Measurements from ENCODE around the gene WDR44.
"Not testable (repeated sequence)": the region's sequence is repeated elsewhere in the genome, so short reads cannot be mapped to it uniquely, and the experiment has no call there.

WDR44 gene, protein sequence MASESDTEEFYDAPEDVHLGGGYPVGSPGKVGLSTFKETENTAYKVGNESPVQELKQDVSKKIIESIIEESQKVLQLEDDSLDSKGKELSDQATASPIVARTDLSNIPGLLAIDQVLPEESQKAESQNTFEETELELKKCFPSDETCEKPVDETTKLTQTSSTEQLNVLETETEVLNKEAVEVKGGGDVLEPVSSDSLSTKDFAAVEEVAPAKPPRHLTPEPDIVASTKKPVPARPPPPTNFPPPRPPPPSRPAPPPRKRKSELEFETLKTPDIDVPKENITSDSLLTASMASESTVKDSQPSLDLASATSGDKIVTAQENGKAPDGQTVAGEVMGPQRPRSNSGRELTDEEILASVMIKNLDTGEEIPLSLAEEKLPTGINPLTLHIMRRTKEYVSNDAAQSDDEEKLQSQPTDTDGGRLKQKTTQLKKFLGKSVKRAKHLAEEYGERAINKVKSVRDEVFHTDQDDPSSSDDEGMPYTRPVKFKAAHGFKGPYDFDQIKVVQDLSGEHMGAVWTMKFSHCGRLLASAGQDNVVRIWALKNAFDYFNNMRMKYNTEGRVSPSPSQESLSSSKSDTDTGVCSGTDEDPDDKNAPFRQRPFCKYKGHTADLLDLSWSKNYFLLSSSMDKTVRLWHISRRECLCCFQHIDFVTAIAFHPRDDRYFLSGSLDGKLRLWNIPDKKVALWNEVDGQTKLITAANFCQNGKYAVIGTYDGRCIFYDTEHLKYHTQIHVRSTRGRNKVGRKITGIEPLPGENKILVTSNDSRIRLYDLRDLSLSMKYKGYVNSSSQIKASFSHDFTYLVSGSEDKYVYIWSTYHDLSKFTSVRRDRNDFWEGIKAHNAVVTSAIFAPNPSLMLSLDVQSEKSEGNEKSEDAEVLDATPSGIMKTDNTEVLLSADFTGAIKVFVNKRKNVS

DNA sequence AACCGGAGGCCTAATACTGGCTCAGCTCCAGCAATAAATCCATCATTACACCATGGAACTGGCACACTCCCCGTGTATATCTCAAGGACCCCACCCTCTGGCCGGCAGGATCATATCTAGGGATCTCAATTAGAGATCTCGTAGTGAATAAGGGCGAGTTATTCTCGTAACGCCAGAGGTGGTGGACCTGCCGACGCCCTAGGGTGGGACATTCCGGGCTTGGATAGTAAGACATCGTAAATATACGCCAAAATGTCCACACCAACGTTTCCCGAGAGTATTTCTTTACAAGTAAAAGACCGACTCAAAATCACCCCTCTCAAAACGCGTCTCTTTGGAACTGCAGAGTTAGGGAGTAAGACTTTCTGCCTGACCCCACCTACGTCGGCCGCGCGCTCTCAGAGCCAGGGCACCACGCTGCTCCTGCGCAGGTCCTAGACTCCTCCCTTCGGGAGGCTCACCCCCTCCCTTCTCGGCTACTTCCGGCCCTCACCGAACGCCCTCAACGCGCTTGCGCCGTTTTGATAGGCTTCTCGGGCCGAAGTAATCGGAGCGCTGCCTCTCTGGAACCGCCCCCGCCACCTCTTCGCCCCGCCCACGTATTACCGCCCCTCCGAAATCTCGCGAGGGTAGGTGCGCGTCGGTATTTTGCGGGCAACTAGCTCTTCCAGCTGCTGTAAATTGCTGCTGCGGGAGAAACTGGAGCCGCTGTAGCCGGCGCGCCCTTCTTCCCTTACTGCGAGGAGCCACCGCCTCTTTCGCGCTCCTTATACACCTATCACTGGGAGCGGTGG, at the start of gene WDR44:
WDR44 (plus strand) TSS at position 643 of the 794 bp plus-strand sequence. CDS start 398 bp downstream, outside the sequence.
- DNase-seq = peak; percentile 96

GRCh38 chrX:118305827-118306226, 40.1 kb upstream of the WDR44 start:
- not testable (repeated sequence) for DNase-seq

DNA sequence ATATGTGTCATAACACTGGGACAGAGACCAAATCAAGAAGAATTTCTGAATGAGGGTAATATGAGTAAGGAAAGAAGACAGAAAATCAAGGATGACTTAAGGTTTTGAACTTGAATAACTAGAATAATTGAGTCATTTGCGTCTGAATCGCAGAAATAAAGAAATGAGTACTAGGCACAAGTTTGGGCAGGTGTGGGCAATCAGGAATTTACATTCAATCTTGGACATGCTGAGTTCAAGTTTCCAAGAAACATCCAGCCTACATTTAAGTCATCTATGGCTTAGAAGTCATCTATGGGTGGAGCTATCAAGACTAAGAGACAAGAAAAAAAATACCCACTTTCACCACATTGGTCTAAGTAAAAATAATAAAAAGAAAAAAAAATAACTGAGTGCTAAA, 30.4 kb upstream of the WDR44 start:
- DNase-seq = no peak

- DNase-seq = no peak
Observed at GRCh38 chrX:118324588-118324987, 21.3 kb upstream of the WDR44 start.

GRCh38 chrX:118325453-118325852, 20.5 kb upstream of the WDR44 start:
- no peak for DNase-seq

DNA sequence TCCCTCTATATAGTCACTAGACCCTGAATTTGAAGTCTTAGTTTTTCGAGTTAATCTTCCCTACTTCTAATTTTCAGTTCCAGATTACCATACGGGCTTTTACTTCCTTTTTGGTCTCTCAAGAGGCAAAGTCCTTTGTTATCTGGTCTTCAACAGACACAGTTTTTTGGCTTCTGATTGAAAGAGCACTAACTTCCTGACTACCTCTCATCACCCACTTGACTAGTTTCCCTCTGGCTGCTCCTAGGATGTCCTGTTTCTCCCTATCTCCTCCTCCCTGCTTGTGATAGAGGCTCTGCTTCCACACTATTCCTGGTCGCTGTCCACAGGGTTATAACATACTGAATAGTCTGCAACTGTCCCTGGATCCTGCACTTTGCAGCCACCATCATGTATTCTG, 16.7 kb upstream of the WDR44 start:
- no peak for DNase-seq

DNA sequence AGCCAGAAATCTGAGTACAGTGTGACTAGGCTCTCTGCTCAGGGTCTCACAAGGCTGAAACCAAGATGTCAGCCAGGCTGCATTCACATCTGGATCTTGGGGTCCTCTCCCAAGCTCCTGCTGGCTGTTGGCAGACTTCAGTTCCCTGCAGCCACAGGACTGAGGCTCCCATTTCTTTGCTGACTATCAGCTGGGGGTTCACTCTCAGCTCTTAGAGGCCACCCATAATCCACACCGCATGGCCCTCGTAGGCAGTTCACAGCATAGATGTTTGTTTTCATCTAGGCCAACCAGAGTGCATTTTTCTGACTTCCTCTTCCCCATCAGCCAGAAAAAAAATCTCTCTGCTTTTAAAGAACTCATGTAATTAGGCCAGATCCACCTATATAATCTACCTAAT, 8.2 kb upstream of the WDR44 start:
- no peak for DNase-seq

DNA sequence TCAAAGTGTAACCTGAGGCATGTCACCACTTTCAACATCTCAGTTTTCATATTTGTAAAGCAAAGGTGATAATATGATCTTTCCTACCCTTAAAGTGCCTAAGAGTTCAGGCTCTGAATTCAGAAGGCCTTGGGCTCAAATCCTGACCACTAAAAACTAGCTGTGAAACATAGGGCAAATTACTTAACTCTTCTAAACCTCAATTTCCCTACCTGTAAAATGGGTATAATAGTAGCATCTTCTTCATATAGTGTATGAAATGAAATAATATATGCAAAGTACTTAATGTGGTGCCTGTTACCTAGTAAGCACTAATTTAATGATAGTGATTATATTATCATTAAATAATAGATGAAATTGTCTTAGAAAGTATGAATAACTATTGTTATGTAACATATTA, 7.0 kb upstream of the WDR44 start:
- no peak for DNase-seq

DNA sequence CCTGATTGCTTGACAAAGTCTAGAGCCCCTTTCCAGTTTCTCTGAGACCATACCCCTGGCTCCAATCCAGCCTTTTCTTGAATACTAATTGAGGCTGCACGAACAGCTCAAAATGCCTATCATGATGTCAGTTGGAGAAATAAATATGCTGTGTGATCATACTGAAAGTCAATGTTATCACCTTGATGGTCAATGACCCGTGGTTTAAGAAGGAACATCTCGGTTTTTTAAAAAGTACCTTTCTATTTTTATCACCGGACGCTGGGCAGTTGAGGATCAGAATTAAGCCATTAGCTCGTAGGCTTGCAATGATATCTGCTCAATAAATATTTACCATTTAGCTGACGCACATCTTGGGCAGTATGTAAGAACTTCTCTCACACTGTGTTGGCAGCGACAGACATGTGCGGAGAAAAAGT, 852 bp upstream of the WDR44 start:
- no peak for DNase-seq

- DNase-seq = peak; percentile 38
Observed at GRCh38 chrX:118346258-118347094, 570 bp downstream of the WDR44 start.

DNA sequence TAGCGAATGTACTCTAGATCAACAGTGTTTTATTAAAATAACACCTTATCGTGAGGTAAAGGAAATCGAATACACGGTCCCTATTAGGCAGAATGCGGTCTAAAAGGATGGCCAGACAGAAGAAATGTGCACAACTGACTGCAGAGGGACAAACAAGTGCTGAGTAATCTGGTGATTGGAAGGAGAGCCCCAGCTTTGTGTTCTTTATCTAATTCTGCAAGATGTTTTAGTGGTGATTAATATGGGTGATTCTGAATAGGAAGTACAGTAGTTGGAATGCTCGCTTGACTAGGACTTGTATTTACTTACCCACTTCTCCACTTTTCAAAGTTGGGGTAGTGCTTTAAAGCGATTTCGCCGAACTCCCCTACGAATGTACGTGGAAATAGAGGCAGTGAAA, 1.2 kb downstream of the WDR44 start:
- no peak for DNase-seq

DNA sequence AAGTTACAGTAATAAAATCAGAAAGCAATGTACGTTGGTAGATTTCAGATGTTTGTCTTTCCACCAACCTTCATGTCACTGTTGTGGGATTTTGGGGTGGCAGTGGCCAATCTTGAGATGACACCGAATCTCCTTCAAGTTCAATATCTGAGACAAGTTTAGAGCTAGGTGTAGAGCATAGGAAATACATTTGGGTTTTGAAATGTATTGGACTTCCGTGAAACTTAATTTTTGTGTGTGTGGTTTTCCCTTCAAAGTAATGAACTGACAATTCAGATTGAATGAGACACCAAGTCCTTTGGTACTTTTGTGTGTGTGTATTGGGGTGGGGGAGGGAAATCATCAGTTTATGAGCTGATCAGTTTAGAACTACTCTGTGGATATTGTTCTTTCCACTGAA, 1.8 kb downstream of the WDR44 start:
- no peak for DNase-seq

- no peak for DNase-seq
Observed at GRCh38 chrX:118348186-118348810, 2.4 kb downstream of the WDR44 start.

GRCh38 chrX:118349188-118349587, 3.3 kb downstream of the WDR44 start:
- DNase-seq = no peak

- DNase-seq = no peak
Observed at GRCh38 chrX:118350221-118350620, 4.3 kb downstream of the WDR44 start.

DNA sequence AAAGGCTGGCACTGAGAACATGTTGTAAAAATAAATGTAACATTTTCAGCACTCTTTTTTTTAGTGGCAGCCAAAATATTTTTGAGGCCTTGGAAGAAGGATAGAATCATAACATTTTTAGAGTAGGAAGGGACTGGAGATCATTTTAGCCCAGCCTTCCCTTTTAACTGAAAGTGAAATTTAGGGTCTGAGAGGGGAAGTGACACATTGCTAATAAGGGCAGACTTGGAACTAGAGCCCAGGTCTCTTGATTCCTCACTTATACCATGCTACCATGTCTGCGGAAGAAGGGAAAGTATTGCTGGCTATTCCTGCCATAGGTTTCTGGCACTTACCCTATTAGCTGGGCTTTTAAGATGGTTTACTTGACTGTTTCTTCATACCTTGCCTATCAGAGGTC, 4.8 kb downstream of the WDR44 start:
- DNase-seq = no peak

DNA sequence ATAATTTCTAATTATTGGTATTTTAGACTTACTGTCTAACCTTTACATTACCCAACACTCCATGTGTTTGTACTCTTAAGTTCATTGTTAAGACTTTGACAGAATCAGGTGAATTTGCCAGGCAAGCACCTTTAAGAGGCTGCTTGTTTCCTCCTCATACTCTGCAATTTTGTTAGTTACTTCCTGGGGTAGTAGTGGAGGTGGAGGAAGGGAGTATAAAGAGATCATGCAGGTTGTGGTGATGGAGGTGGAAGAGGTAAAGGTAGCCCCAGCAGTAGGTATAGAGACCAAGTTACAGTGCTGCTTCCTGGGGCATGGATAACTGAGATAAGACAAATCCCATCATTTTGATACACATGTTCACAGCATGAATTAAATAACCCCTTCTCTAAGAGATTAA, 6.7 kb downstream of the WDR44 start:
- DNase-seq = no peak

- DNase-seq = no peak
Observed at GRCh38 chrX:118353081-118353850, 7.4 kb downstream of the WDR44 start.

DNA sequence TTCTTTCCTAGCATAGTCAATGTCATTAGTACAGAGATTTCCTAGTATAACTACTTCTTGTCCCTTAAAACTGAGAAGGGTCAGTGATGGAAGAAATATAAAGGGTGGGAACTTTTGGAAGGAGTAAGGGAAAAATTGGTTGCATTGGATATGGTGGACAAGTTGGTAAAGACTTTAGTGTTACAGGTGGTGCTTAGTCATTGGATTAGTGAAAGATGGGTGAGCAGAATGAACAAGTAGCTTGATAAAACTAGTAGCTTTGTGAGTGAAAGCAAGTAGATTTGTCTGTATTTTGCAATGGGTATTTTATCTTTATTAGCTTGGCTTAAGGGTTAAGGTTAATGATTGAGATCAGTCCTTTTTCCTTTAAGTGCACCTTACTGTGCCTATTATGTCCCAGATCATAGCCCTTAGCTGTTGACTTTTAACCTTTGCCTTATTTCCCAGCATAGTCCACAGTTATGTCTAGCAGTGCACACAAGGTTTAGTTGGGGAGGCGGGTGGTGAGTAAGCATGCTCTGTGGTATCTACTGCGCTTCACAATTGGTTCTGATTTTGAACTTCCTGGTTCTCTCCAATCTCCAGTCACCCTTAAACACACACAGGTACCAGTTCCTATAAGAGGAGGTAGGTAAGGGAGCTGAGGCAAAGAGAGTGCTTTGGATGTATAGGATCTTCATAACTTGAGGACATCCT, 9.5 kb downstream of the WDR44 start:
- DNase-seq = no peak

DNA sequence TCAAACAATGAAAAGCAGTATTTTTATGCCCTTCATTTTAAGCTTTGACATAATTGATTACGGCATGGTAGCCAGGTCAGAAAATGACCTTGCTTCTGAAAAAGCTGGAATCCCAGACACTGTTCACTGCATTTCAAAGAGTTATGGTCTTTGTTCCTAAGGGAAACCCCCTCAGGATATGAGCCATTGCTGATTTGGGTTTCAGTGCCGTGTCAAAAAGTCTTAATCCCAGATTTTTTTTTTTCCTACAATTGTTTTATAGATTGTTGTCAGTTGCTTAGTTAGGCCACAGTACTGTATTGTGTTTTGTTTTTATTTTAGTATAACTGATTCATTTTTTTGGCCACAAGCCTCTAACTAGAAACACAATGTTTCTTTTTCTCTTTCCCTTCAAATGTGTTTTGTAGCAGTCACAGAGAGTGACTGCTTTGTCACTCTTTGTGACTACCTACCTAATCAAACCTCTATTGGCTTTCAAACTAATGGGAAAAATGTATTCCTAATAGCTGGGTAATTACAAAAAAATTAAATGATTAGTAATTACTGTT, 10.3 kb downstream of the WDR44 start:
- DNase-seq = no peak

Measured in NCI-H2107 (cell line).